Testis (tissue), 3 donors: Measurements from ENCODE around the gene NOD2. TPM values are rescaled to one million over a fixed set of nuclear protein-coding genes. Genes with fewer than 3 reads are reported as not detected.

Experiments used
- DNase-seq: peaks from one replicate; pipeline ENCODE4 v3.0.0-alpha.2; 2019
- H3K27ac ChIP-seq, 2 donors: fragments of 200-600 bp; sonication (generic); one replicate each; pipeline ENCODE4 v1.5.1; 2019
- H3K27me3 ChIP-seq: fragments of 200-600 bp; sonication (generic); one replicate; pipeline ENCODE4 v1.5.1; 2019
- H3K36me3 ChIP-seq: fragments of 200-600 bp; sonication (generic); one replicate; pipeline ENCODE4 v1.5.1; 2017; ENCODE audit warnings: low read depth; ENCODE audit errors: missing control alignments
- H3K4me1 ChIP-seq: fragments of 200-600 bp; sonication (generic); one replicate; pipeline ENCODE4 v1.5.1; 2019
- H3K4me3 ChIP-seq, 2 donors: fragments of 200-600 bp; sonication (generic); one replicate each; pipeline ENCODE4 v1.5.1; 2017 to 2019
- H3K9me3 ChIP-seq: fragments of 200-600 bp; sonication (generic); one replicate; pipeline ENCODE4 v1.5.1; 2017
- POLR2A ChIP-seq: fragments of 450-650 bp; IDR thresholded peaks from one replicate; pipeline ENCODE4 v1.6.1; 2017; ENCODE audit warnings: antibody characterized with exemption, mild to moderate bottlenecking, moderate library complexity
- WGBS, 2 donors: methylation state at CpG; one replicate each; pipeline ENCODE4 v1.1.5; 2018; 5-methylcytosine and 5-hydroxymethylcytosine counted together
- intact Hi-C: fragments of 100-400 bp; cut with DNase I; formaldehyde crosslinking; loops from one replicate; pipeline ENCODE4 v1.15.1; 2023; ENCODE audit warnings: low total_unique reads
- polyA plus RNA-seq: library from polyadenylated mRNA; stranded (reverse); fragments of 350-450 nt; fragmentation: Illumina TruSeq; extraction: RNeasy Lipid Tissue Mini Kit (QIAGEN cat#74804); gene quantifications from one replicate; pipeline ENCODE4 v1.2.3, GENCODE V29; 2014; ENCODE audit warnings: low read depth, low replicate concordance; ENCODE audit not compliant: insufficient read depth
- total RNA-seq, 2 donors: library from RNA; depleted of rRNA; stranded (reverse); fragments of >200 nt; gene quantifications; one replicate each; pipeline ENCODE4 v1.2.3, GENCODE V29; 2016
- TF ChIP-seq, protein P1 (sequence below), 3 experiments: fragments of 450-650 bp in 2 of 3; fragments of 200-600 bp in 1 of 3; sonication (generic) in 1 of 3; IDR thresholded peaks; one replicate each; pipeline ENCODE4 v1.5.1; 2016 to 2019; ENCODE audit warnings: antibody characterized with exemption in 3 of 3, mild to moderate bottlenecking in 2 of 3, moderate library complexity in 1 of 3

Gene NOD2
- total and polyA plus RNA-seq, 3 donors from 2014 or later: 1.6 to 4.1 (median 1.7) TPM

DNA sequence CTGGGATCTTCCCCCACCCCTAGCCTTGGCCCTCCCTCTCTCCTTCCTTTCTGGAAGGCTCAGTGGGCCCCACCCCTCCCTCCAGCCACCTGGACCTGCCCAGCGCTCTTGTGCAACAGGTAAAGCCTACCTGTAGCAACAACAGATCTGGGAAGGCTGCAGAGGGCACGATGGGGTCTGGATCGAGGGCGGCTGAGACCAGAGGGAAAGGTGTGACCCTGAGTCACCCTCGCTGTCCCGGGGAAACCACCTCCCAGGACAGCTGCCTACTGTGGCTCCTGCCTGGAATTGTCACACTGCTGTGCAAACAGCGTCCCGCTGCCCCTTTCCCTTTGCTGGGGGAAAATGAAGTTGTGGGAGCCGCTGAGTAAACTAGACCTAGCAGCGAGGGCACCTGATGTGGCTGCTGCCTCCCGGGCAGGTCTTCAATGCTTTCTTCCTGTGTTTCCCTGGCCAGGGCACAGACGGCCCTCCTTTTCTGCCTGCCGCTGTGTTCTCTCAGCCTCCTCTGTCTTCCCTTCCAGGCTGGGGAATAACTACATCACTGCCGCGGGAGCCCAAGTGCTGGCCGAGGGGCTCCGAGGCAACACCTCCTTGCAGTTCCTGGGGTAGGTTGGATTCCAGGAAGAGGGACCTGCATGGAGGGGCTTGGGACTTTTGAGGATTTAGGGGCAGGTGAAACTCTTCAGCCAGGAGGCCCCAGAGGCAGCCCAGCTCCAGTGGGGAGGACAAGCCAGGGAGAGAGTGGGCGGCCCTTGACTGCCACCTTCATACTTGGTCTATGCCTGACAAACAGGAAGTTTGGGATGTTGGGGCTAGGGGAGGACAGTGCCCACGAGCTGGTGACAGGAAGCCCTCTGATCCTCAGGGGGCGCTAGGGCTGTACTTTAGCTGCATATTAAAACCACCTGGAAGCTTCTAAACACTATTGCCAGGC is 26.3 kb downstream of the NOD2 start:
- Histone ChIP-seq H3K36me3 (no peaks in the 10 kb centered on the region), H3K4me1 (no peaks in the 10 kb centered on the region), H3K27me3 (no peaks in the 10 kb centered on the region), H3K27ac (no peak overlapping the region), H3K4me3 (no peak overlapping the region), H3K9me3 (no peaks in the 10 kb centered on the region)
- DNase-seq: no peak
- 74 to 82% methylated on average over 17 to 20 of the region's 20 CpGs for WGBS, 2 donors
- no peak for TF ChIP-seq POLR2A
- TF ChIP-seq, protein P1, sequence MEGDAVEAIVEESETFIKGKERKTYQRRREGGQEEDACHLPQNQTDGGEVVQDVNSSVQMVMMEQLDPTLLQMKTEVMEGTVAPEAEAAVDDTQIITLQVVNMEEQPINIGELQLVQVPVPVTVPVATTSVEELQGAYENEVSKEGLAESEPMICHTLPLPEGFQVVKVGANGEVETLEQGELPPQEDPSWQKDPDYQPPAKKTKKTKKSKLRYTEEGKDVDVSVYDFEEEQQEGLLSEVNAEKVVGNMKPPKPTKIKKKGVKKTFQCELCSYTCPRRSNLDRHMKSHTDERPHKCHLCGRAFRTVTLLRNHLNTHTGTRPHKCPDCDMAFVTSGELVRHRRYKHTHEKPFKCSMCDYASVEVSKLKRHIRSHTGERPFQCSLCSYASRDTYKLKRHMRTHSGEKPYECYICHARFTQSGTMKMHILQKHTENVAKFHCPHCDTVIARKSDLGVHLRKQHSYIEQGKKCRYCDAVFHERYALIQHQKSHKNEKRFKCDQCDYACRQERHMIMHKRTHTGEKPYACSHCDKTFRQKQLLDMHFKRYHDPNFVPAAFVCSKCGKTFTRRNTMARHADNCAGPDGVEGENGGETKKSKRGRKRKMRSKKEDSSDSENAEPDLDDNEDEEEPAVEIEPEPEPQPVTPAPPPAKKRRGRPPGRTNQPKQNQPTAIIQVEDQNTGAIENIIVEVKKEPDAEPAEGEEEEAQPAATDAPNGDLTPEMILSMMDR (IDR thresholded peaks at IDR 0.05): no peak
- intact Hi-C loops: no loop called here

DNA sequence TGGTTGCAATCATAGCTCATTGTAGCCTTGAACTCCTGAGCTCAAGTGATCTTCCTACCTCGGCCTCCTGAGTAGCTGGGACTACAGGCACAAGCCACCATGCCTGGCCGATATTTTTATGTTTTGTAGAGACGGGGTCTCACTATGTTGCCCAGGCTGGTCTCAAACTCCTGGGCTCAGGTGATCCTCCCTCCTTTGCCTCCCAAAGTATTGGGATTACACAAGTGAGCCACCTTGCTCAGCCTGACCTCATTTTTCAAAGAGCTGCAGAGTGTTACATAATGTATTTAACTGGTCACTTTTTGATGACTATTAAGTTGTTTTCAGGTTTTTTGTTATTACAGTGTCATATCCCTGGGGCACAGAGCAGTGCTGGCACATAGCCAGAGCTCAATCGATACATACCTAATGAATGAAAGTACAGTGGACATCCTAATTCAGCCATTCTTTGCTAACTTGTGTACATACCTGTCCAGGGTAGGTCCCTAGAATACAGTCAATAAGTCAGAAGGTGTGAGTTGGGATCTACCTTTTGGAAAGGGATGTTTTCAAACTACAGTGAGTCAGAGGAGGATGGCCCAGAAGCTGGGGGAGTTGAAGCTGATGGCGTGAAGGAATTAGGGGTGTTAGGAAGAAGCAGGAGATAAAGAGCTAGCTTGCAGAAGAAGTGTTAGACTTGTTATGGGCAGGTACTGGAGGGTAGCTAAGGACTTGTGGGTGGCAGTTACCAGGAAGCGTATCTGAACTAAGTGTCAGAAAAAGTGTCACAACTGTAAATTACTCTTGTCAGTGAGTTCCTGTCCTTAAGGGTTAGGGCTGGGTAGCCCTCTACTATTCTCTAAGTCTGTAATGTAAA is 28.4 kb downstream of the NOD2 start:
- no peak overlapping the region for H3K4me3 ChIP-seq
- WGBS, 2 donors: 83 to 92% methylated on average over 6 of the region's 6 CpGs
- intact Hi-C loops: no loop called here
- no peaks in the 10 kb centered on the region for H3K36me3 ChIP-seq
- no peak for DNase-seq
- no peaks in the 10 kb centered on the region for H3K27me3 ChIP-seq
- H3K9me3 ChIP-seq: no peaks in the 10 kb centered on the region
- no peak overlapping the region for H3K27ac ChIP-seq
- TF ChIP-seq, protein P1 (IDR thresholded peaks at IDR 0.05): no peak
- no peak for TF ChIP-seq POLR2A
- H3K4me1 ChIP-seq: no peaks in the 10 kb centered on the region

DNA sequence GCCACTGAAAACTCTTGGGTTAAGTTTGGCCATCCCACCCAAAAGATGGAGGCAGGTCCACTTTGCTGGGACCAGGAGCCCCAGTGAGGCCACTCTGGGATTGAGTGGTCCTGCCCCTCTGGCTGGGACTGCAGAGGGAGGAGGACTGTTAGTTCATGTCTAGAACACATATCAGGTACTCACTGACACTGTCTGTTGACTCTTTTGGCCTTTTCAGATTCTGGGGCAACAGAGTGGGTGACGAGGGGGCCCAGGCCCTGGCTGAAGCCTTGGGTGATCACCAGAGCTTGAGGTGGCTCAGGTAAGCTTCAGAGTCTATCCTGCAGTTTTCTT is 29.0 kb downstream of the NOD2 start:
- Histone ChIP-seq H3K9me3 (no peaks in the 10 kb centered on the region), H3K36me3 (no peaks in the 10 kb centered on the region), H3K27me3 (no peaks in the 10 kb centered on the region), H3K4me3 (no peak overlapping the region), H3K27ac (no peak overlapping the region), H3K4me1 (no peaks in the 10 kb centered on the region)
- 91% methylated on average over 1 of the region's 1 CpG; no CpG with 5 or more reads in 1 of the 2 donors for WGBS, 2 donors
- DNase-seq: no peak
- TF ChIP-seq, protein P1 (IDR thresholded peaks at IDR 0.05): no peak
- TF ChIP-seq POLR2A: no peak
- intact Hi-C loops: no loop called here

DNA sequence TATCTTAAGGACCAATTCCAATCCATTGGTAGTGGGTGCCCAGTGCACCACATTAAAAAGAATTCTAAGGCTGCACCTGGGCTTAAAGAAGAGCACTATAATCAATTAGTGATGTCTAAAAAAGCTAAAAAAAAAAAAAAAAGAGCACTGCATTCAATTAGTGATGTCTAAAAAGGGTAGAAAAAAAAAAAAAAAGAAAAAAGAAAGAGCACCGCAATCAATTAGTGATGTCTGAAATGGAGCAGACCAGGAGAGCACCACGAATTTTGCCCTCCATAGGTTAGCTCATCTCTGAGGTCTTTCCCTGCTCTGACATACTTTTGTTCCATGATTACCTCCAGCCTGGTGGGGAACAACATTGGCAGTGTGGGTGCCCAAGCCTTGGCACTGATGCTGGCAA is 29.6 kb downstream of the NOD2 start:
- WGBS, 2 donors: 85 to 86% methylated on average over 2 of the region's 2 CpGs
- H3K4me3 ChIP-seq: no peak overlapping the region
- intact Hi-C loops: no loop called here
- no peaks in the 10 kb centered on the region for H3K36me3 ChIP-seq
- H3K27me3 ChIP-seq: no peaks in the 10 kb centered on the region
- H3K27ac ChIP-seq: no peak overlapping the region
- no peaks in the 10 kb centered on the region for H3K4me1 ChIP-seq
- TF ChIP-seq, protein P1 (IDR thresholded peaks at IDR 0.05): no peak
- TF ChIP-seq POLR2A: no peak
- DNase-seq: no peak
- no peaks in the 10 kb centered on the region for H3K9me3 ChIP-seq
